ENCODE measurements around the gene FUNDC2. TPM values are rescaled to one million over a fixed set of nuclear protein-coding genes. Genes with fewer than 3 reads are reported as not detected.

Gene FUNDC2
- total and polyA plus RNA-seq, 2 of the 13 experiments (the other 11 are each of a cell fraction or from before 2014, with no cell fraction given), result 65.3 to 109 TPM

GRCh38 chrX:155035688-155036087 is 9.0 kb downstream of the FUNDC2 start (continued):
- TF ChIP-seq, protein P1, sequence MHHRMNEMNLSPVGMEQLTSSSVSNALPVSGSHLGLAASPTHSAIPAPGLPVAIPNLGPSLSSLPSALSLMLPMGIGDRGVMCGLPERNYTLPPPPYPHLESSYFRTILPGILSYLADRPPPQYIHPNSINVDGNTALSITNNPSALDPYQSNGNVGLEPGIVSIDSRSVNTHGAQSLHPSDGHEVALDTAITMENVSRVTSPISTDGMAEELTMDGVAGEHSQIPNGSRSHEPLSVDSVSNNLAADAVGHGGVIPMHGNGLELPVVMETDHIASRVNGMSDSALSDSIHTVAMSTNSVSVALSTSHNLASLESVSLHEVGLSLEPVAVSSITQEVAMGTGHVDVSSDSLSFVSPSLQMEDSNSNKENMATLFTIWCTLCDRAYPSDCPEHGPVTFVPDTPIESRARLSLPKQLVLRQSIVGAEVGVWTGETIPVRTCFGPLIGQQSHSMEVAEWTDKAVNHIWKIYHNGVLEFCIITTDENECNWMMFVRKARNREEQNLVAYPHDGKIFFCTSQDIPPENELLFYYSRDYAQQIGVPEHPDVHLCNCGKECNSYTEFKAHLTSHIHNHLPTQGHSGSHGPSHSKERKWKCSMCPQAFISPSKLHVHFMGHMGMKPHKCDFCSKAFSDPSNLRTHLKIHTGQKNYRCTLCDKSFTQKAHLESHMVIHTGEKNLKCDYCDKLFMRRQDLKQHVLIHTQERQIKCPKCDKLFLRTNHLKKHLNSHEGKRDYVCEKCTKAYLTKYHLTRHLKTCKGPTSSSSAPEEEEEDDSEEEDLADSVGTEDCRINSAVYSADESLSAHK (CRISPR knock-in tag; IDR thresholded peaks at IDR 0.05; ENCODE audit: borderline replicate concordance), result no peak
- no peak for TF ChIP-seq CHD4 (IDR thresholded peaks at IDR 0.05; ENCODE audit: borderline replicate concordance, low read length)

DNA sequence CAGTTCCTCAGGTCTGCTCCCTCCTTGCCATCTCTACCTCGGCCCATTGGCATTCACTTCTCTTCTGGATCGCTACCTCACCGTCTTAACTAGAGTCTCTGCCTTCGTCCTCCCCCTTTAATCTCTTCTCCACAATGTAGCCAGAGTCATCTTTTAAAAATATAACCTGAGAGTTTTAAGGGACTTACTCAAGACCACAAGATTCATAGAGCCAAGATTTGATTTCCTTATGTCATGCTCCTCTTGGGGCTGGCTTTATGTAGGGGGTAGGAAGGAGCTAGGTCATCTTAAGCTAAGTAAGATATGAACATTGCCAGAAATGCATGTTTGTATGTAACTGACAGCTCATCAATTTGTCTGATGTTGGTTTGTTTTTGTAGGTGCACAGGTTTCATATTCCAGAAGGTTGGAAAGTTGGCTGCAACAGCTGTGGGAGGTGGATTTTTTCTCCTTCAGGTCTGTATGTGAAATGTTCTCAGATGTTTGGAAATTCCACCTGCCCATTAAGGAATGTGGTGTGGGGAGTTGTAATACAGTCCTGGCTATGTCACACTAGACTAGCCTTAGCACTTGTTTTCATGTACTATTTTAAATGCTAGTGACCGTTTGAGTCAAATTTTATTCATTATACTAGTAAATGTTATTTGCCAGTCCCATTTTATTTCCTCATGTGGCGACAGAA is 19.6 kb downstream of the FUNDC2 start:
- Histone ChIP-seq H3K27me3 (ENCODE audit: control insufficient read depth in 1 of 2, insufficient read depth in 2 of 2, low read length in 2 of 2) (no peaks in the 10 kb centered on the region), H3K9me3 (ENCODE audit: low read length) (no peaks in the 10 kb centered on the region), H3K36me3 (replicated peaks in 1 of 2; ENCODE audit: control insufficient read depth in 1 of 2, insufficient read depth in 2 of 2, low read length in 2 of 2) (0 out of 5 replicates have a peak, but pooled peaks cover 0 to under 1% of the 10 kb centered on the region in 2 experiments), H3K9ac (ENCODE audit: insufficient read depth, low read depth, low read length) (no peak overlapping the region), H4K20me1 (ENCODE audit: insufficient read depth, low read length) (no peaks in the 10 kb centered on the region), H3K79me2 (ENCODE audit: insufficient read depth, low read length) (no peaks in the 10 kb centered on the region), H3K4me1 (ENCODE audit: insufficient read depth, low read length) (no peaks in the 10 kb centered on the region), H2AFZ (ENCODE audit: low read length) (no peak overlapping the region), H3K27ac (ENCODE audit: extremely low read length, insufficient read depth, low read length) (no peak overlapping the region), H3K4me2 (ENCODE audit: low read depth, low read length) (no peak overlapping the region), H3K4me3 (replicated peaks in 1 of 3; ENCODE audit: insufficient read depth in 1 of 3, low read depth in 2 of 3, low read length in 3 of 3) (no peak overlapping the region)
- WGBS (ENCODE audit: low lambda C conversion rate), result 94% methylated on average over 6 of the region's 6 CpGs
- in situ Hi-C loops (cut with HindIII; ENCODE audit: extremely low pct_ligation_motif_present, low pct_unique_long_range_greater_than_20kb) (no loop called here), intact Hi-C loops (cut with micrococcal nuclease; ENCODE audit: unreplicated experiment) (no loop called here)
- no peak for FAIRE-seq
- ChIA-PET POLR2A (no interaction called here), CTCF (ENCODE audit: low intra/inter-chr PET ratio, low total read pairs) (no interaction called here)
- no TSS peak for BruUV-seq (replicated peaks)
- TF ChIP-seq ARID2 (CRISPR knock-in tag; IDR thresholded peaks at IDR 0.05; ENCODE audit: borderline replicate concordance) (no peak), ZNF329 (CRISPR knock-in tag; IDR thresholded peaks at IDR 0.05; ENCODE audit: low read depth) (no peak), HOXA7 (CRISPR knock-in tag; IDR thresholded peaks at IDR 0.05) (no peak)
- no peak for ATAC-seq
- no peak for DNase-seq (ENCODE audit: low spot score)

Measured in HepG2 (cell line).